Measurements from ENCODE around the gene ATG5. TPM values are rescaled to one million over a fixed set of nuclear protein-coding genes. Genes with fewer than 3 reads are reported as not detected.

Gene ATG5
- 31.0 and 45.4 TPM in 2 replicates for total RNA-seq (ENCODE audit: low replicate concordance)

GRCh38 chr6:106325336-106326178, at the start of gene ATG5:
ATG5 (minus strand) TSS chr6:106325760; CDS start chr6:106316208, 9,552 bp downstream.
- TF ChIP-seq CTCF (IDR thresholded peaks at IDR 0.05; ENCODE audit: insufficient read depth, low read length) = no peak
- H3K4me3 ChIP-seq (ENCODE audit: low read depth, low read length) = peak within 1 kb of the TSS; percentile 95
- peak; percentile 99 for DNase-seq (ENCODE audit: low read depth)

- no peak for DNase-seq (ENCODE audit: low read depth)
- no peak for TF ChIP-seq CTCF (IDR thresholded peaks at IDR 0.05; ENCODE audit: insufficient read depth, low read length)
- no peak overlapping the region for H3K4me3 ChIP-seq (ENCODE audit: low read depth, low read length)
Observed at GRCh38 chr6:106373502-106374239, 48.1 kb upstream of the ATG5 start.

DNA sequence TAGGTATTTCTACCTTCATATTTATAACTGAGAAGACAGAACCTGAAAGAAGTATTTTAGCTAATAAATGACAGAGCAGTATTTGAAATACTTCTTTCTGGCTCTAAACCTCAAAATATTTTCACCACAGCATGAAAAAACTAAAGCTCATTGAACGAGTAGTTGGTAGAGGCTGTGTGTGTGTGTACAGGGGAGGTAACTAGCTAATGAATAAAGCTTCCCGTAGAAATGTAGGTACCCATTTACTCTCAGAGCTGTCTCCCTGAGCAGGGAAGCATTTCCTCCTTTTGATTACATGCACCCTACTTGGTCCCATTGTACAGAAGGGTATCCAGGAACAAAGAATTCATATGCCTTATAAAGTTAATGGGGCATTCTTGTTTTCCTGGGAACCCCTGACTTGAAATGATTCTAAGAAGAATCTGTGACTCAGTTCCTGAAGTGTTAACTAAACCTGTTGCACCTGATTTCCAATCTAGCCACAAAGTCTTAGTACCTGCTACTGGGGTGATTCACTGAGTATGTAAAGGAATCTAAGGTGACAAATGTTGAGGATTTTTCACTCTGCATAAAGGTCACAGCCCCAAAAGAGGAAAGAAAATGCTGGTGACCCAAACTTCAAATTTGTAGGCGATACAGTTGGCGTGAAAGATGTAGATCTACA, 47.4 kb upstream of the ATG5 start:
- H3K4me3 ChIP-seq (ENCODE audit: low read depth, low read length) = no peak overlapping the region
- TF ChIP-seq CTCF (IDR thresholded peaks at IDR 0.05; ENCODE audit: insufficient read depth, low read length) = no peak
- DNase-seq (ENCODE audit: low read depth) = no peak

DNA sequence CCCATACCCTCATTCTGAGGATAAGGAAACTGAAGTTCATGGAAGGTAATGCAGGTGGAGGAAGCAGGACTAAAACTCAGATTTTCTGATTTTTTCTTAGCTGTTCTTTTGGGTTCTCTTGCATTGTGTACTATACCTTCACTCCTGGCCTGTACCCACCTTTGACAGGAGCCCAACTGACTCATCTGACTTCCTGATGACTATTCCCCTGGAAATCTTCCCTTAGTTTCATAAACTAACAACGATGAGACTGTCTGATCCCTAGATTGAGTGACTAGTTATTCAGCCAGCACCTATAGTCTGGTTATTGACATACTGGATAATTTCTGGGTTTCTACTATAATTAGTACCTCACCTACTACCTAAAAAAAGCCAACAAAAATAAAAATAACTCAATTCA, 45.1 kb upstream of the ATG5 start:
- no peak overlapping the region for H3K4me3 ChIP-seq (ENCODE audit: low read depth, low read length)
- no peak for DNase-seq (ENCODE audit: low read depth)
- TF ChIP-seq CTCF (IDR thresholded peaks at IDR 0.05; ENCODE audit: insufficient read depth, low read length) = no peak

GRCh38 chr6:106369739-106370138, 44.2 kb upstream of the ATG5 start:
- no peak for DNase-seq (ENCODE audit: low read depth)
- no peak for TF ChIP-seq CTCF (IDR thresholded peaks at IDR 0.05; ENCODE audit: insufficient read depth, low read length)
- no peak overlapping the region for H3K4me3 ChIP-seq (ENCODE audit: low read depth, low read length)

- no peak for TF ChIP-seq CTCF (IDR thresholded peaks at IDR 0.05; ENCODE audit: insufficient read depth, low read length)
- no peak for DNase-seq (ENCODE audit: low read depth)
- H3K4me3 ChIP-seq (ENCODE audit: low read depth, low read length) = no peak overlapping the region
Observed at GRCh38 chr6:106363401-106364138, 38.0 kb upstream of the ATG5 start.

Data from fibroblast of the aortic adventitia (primary cell).